ENCODE data around the gene VWC2. TPM values are rescaled to one million over a fixed set of nuclear protein-coding genes. Genes with fewer than 3 reads are reported as not detected.
A peak's percentile ranks its signal among the peaks of the same experiment; 100 is the strongest.

VWC2 gene
- total RNA-seq, 1 experiment from 2014 or later, result not detected

DNA sequence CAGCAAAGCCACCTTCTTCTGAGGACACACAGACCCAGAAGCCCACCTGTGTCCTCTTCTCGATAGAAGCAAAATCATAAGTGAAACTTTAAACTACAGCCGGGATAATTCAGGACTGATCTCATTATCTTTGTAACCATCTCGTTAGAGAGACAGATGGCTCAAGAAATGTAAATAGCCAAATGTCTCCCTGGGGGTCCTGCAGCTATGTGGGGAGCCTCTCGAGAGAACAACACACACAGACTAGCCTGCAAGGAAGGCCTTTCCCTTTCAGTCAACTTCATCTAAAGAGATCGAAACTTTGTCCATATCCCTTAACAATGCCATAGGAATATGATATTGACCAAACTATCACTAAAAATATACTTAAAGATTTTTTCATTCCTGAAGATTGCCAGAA, 93.5 kb downstream of the VWC2 start:
- H3K4me3 ChIP-seq (ENCODE audit: low read length), result no peak overlapping the region
- H3K4me2 ChIP-seq (ENCODE audit: low read depth, low read length, poor library complexity, severe bottlenecking), result peak overlapping the region; percentile 22
- DNase-seq, result peak; percentile 48
- peaks cover 14% of the 10 kb centered on the region for H3K4me1 ChIP-seq (ENCODE audit: low read length)
- no peaks in the 10 kb centered on the region for H3K36me3 ChIP-seq (ENCODE audit: insufficient read depth, low read length)
- H3K9me2 ChIP-seq (replicated peaks; ENCODE audit: insufficient read depth, low read length), result no peaks in the 10 kb centered on the region
- no peaks in the 10 kb centered on the region for H4K20me1 ChIP-seq (ENCODE audit: insufficient read depth, low read depth, low read length)
- H3K79me2 ChIP-seq (ENCODE audit: low read length), result no peaks in the 10 kb centered on the region
- H3K9ac ChIP-seq (ENCODE audit: low read length), result no peak overlapping the region
- H3K27me3 ChIP-seq (ENCODE audit: low read length), result no peaks in the 10 kb centered on the region
- H2AFZ ChIP-seq (ENCODE audit: low read length), result no peak overlapping the region
- H3K9me3 ChIP-seq (ENCODE audit: low read length), result no peaks in the 10 kb centered on the region
- H3K27ac ChIP-seq (ENCODE audit: low read length), result no peak overlapping the region

DNA sequence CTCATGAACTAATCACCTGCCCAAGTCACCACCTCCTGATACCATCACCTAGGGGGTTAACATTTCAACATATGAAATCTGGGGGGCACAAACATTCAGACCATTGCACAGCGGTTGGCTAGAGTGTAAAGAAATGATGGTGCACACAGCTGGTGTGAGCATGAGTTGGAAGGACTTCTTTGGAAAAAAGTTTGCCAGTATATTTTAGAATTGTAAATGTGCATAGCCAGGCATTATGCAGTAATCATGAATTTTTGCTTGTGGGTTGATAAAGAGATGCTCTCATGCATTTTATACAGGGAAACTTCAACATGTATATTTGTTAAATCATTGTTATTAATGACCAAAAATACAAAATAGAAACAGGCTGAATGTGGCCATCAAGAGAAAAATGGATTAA, 100.0 kb downstream of the VWC2 start:
- no peaks in the 10 kb centered on the region for H3K4me1 ChIP-seq (ENCODE audit: low read length)
- H3K27ac ChIP-seq (ENCODE audit: low read length), result no peak overlapping the region
- H3K79me2 ChIP-seq (ENCODE audit: low read length), result no peaks in the 10 kb centered on the region
- no peak overlapping the region for H2AFZ ChIP-seq (ENCODE audit: low read length)
- H3K27me3 ChIP-seq (ENCODE audit: low read length), result no peaks in the 10 kb centered on the region
- no peak overlapping the region for H3K4me3 ChIP-seq (ENCODE audit: low read length)
- H3K9me2 ChIP-seq (replicated peaks; ENCODE audit: insufficient read depth, low read length), result no peaks in the 10 kb centered on the region
- H3K36me3 ChIP-seq (ENCODE audit: insufficient read depth, low read length), result no peaks in the 10 kb centered on the region
- no peaks in the 10 kb centered on the region for H4K20me1 ChIP-seq (ENCODE audit: insufficient read depth, low read depth, low read length)
- no peak overlapping the region for H3K4me2 ChIP-seq (ENCODE audit: low read depth, low read length, poor library complexity, severe bottlenecking)
- DNase-seq, result no peak
- no peaks in the 10 kb centered on the region for H3K9me3 ChIP-seq (ENCODE audit: low read length)
- no peak overlapping the region for H3K9ac ChIP-seq (ENCODE audit: low read length)

DNA sequence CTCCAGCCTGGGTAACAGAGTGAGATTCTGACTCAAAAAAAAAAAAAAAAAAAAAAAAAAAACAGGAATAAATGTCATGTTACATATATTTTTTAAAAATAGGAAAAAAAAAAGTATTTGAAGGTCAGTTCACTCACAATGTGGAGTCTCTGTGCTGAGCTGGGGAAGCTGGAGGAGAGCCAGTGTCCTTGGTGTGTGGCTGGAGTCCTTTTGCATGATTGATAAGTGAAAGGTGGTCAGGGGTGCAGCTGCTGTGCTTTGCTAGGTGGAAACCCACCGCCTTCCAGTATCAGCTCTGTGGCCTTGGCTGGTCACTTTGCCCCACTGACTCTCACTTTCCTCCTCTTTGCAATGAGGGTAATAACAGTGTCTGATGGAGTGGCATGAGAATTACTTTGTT, 101.9 kb downstream of the VWC2 start:
- no peak for DNase-seq
- Histone ChIP-seq H3K9me2 (replicated peaks; ENCODE audit: insufficient read depth, low read length) (no peaks in the 10 kb centered on the region), H3K4me2 (ENCODE audit: low read depth, low read length, poor library complexity, severe bottlenecking) (no peak overlapping the region), H3K4me3 (ENCODE audit: low read length) (no peak overlapping the region), H3K4me1 (ENCODE audit: low read length) (no peaks in the 10 kb centered on the region), H4K20me1 (ENCODE audit: insufficient read depth, low read depth, low read length) (no peaks in the 10 kb centered on the region), H3K79me2 (ENCODE audit: low read length) (no peaks in the 10 kb centered on the region), H2AFZ (ENCODE audit: low read length) (no peak overlapping the region), H3K9me3 (ENCODE audit: low read length) (no peaks in the 10 kb centered on the region), H3K36me3 (ENCODE audit: insufficient read depth, low read length) (no peaks in the 10 kb centered on the region), H3K27ac (ENCODE audit: low read length) (no peak overlapping the region), H3K27me3 (ENCODE audit: low read length) (no peaks in the 10 kb centered on the region), H3K9ac (ENCODE audit: low read length) (no peak overlapping the region)

DNA sequence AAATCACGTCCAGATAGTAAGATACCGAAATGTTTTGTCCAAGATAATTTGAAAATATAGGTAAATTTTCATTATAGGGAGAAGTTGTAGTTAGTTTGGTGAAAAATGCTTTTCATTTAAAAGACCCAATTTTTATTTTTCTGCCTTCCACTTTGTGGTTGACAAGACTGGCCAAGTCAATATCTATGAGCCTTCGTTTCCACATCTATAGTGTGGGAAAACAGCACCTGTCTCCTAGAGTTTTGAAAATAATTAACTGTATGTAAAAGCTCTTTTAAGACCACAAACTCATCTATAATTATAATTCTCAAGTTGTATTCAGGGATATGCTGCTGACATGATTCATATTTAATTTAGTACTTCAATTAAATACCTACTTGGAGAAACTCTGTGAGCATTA, 102.8 kb downstream of the VWC2 start:
- DNase-seq, result no peak
- H3K27me3 ChIP-seq (ENCODE audit: low read length), result no peaks in the 10 kb centered on the region
- H3K4me1 ChIP-seq (ENCODE audit: low read length), result no peaks in the 10 kb centered on the region
- H3K79me2 ChIP-seq (ENCODE audit: low read length), result no peaks in the 10 kb centered on the region
- no peak overlapping the region for H3K4me3 ChIP-seq (ENCODE audit: low read length)
- no peak overlapping the region for H3K4me2 ChIP-seq (ENCODE audit: low read depth, low read length, poor library complexity, severe bottlenecking)
- H3K9me2 ChIP-seq (replicated peaks; ENCODE audit: insufficient read depth, low read length), result no peaks in the 10 kb centered on the region
- H3K36me3 ChIP-seq (ENCODE audit: insufficient read depth, low read length), result no peaks in the 10 kb centered on the region
- H3K27ac ChIP-seq (ENCODE audit: low read length), result no peak overlapping the region
- H2AFZ ChIP-seq (ENCODE audit: low read length), result no peak overlapping the region
- no peak overlapping the region for H3K9ac ChIP-seq (ENCODE audit: low read length)
- no peaks in the 10 kb centered on the region for H4K20me1 ChIP-seq (ENCODE audit: insufficient read depth, low read depth, low read length)
- H3K9me3 ChIP-seq (ENCODE audit: low read length), result no peaks in the 10 kb centered on the region

DNA sequence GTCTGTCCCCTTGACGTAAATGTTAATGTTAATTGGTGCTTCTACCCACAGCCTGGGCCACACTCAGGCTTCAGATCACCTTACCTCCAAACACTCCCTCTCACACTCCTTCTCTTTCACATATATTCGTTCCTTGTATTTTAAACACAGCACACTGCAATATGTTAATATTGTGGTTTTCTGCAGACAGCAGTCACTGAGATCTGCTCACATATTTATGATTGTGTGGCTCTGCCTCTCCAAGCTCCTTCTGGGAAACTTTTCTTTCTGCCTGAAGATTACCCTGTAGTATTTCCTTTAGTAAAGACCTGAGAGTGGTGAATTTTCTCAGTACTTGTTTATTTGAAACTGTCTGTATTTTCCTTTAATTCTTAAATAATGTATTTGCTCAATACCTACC, 104.7 kb downstream of the VWC2 start:
- H2AFZ ChIP-seq (ENCODE audit: low read length), result no peak overlapping the region
- no peak overlapping the region for H3K4me2 ChIP-seq (ENCODE audit: low read depth, low read length, poor library complexity, severe bottlenecking)

DNA sequence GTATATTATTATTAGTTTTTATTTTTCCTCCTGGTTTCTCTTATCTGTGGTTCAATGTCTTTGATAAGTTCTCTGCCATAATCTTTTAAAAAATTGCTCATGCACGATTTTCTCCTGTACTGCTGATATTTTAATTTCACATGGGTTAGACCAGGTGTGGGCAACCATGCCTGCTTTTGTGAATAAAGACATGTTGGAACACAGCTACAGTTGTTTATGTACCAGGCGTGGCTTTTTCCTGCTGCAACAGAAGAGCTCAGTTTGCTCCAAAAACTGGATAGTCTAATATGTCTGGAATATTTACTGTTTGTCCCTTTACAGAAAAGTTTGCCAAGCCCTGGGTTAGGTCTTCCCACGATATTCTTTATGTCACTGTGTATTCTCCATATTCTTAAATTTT, 105.2 kb downstream of the VWC2 start:
- Histone ChIP-seq H3K27ac (ENCODE audit: low read length) (no peak overlapping the region), H3K36me3 (ENCODE audit: insufficient read depth, low read length) (no peaks in the 10 kb centered on the region), H3K27me3 (ENCODE audit: low read length) (no peaks in the 10 kb centered on the region), H3K4me1 (ENCODE audit: low read length) (no peaks in the 10 kb centered on the region), H2AFZ (ENCODE audit: low read length) (no peak overlapping the region), H3K79me2 (ENCODE audit: low read length) (no peaks in the 10 kb centered on the region), H3K9me2 (replicated peaks; ENCODE audit: insufficient read depth, low read length) (no peaks in the 10 kb centered on the region), H3K4me3 (ENCODE audit: low read length) (no peak overlapping the region), H3K9ac (ENCODE audit: low read length) (no peak overlapping the region), H3K4me2 (ENCODE audit: low read depth, low read length, poor library complexity, severe bottlenecking) (no peak overlapping the region), H4K20me1 (ENCODE audit: insufficient read depth, low read depth, low read length) (no peaks in the 10 kb centered on the region), H3K9me3 (ENCODE audit: low read length) (no peaks in the 10 kb centered on the region)
- no peak for DNase-seq

More for the DNA sequence above, 104.7 kb downstream of the VWC2 start:
- Histone ChIP-seq H3K4me3 (ENCODE audit: low read length) (no peak overlapping the region), H3K9me2 (replicated peaks; ENCODE audit: insufficient read depth, low read length) (no peaks in the 10 kb centered on the region), H3K9me3 (ENCODE audit: low read length) (no peaks in the 10 kb centered on the region), H3K36me3 (ENCODE audit: insufficient read depth, low read length) (no peaks in the 10 kb centered on the region), H3K27me3 (ENCODE audit: low read length) (no peaks in the 10 kb centered on the region), H3K9ac (ENCODE audit: low read length) (no peak overlapping the region), H3K79me2 (ENCODE audit: low read length) (no peaks in the 10 kb centered on the region), H3K4me1 (ENCODE audit: low read length) (no peaks in the 10 kb centered on the region), H4K20me1 (ENCODE audit: insufficient read depth, low read depth, low read length) (no peaks in the 10 kb centered on the region), H3K27ac (ENCODE audit: low read length) (no peak overlapping the region)
- DNase-seq, result no peak

DNA sequence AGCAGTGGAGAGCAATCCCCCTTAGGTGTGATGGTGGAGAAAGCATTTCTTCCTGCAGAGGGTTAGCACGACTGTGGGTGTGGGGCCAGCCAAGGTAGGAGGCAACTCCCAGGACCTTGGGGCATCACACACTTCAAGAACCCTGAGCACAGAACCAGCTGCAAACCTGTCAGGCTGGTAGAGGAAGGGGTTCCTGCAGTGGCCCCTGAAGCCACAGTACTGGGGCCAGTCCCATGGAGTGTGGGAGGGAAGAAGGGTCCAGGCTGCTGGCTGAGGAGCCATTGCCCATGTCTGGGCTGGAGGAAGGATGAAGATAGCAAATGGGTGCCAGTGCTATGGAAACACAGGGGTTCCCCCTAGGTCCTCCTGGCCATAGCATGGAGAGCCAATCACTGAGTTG, 110.5 kb downstream of the VWC2 start:
- H4K20me1 ChIP-seq (ENCODE audit: insufficient read depth, low read depth, low read length), result no peaks in the 10 kb centered on the region
- H3K79me2 ChIP-seq (ENCODE audit: low read length), result no peaks in the 10 kb centered on the region
- no peak overlapping the region for H2AFZ ChIP-seq (ENCODE audit: low read length)
- H3K27ac ChIP-seq (ENCODE audit: low read length), result no peak overlapping the region
- H3K4me2 ChIP-seq (ENCODE audit: low read depth, low read length, poor library complexity, severe bottlenecking), result no peak overlapping the region
- no peaks in the 10 kb centered on the region; the same call in 1 of the 2 replicates for H3K9me3 ChIP-seq (ENCODE audit: low read length)
- no peak for DNase-seq
- no peak overlapping the region for H3K4me3 ChIP-seq (ENCODE audit: low read length)
- peaks cover 4% of the 10 kb centered on the region; the same call in 1 of the 2 replicates for H3K27me3 ChIP-seq (ENCODE audit: low read length)
- H3K36me3 ChIP-seq (ENCODE audit: insufficient read depth, low read length), result no peaks in the 10 kb centered on the region
- H3K9me2 ChIP-seq (replicated peaks; ENCODE audit: insufficient read depth, low read length), result no peaks in the 10 kb centered on the region
- H3K9ac ChIP-seq (ENCODE audit: low read length), result no peak overlapping the region
- peaks cover 8% of the 10 kb centered on the region for H3K4me1 ChIP-seq (ENCODE audit: low read length)

DNA sequence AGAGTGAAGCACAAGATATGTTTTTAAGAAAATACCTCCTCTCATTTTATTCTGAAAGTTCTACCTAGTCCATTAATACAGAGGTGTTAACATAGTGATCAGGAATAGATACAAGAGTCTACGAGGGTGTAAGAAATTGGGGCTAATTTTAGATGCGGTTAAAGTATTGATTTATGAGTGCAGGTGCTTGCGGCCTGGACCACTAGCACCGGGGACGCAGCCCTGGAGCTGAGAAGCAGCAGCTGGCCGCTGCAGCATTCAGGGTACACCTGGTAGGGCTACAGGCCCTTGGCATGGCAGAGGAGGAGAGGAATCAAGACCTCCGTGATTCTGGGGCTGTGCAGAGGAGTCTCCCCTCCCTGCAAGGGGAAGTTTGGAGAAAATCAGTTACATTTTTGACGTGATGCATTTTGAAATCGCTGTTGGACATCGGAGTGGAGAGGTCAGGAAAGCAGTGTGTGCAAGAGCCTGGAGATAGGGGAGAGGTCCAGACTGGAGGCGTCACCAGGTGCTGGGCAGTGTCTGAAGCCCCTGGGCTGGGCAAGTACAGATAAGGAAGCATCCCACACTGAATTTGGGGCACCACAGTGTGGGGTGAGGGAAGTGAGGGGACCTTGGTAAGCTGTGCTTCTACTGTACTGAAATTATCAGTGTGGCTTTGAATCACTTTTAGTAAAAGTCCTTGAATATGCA, 112.3 kb downstream of the VWC2 start:
- H3K27ac ChIP-seq (ENCODE audit: low read length), result no peak overlapping the region
- H2AFZ ChIP-seq (ENCODE audit: low read length), result no peak overlapping the region
- H3K4me2 ChIP-seq (ENCODE audit: low read depth, low read length, poor library complexity, severe bottlenecking), result peak overlapping the region; percentile 19
- H3K36me3 ChIP-seq (ENCODE audit: insufficient read depth, low read length), result no peaks in the 10 kb centered on the region
- peak; percentile 48 for DNase-seq
- no peak overlapping the region for H3K4me3 ChIP-seq (ENCODE audit: low read length)
- no peak overlapping the region for H3K9ac ChIP-seq (ENCODE audit: low read length)
- peaks cover 8% of the 10 kb centered on the region for H3K4me1 ChIP-seq (ENCODE audit: low read length)
- peaks cover 4% of the 10 kb centered on the region; the same call in 1 of the 2 replicates for H3K27me3 ChIP-seq (ENCODE audit: low read length)
- no peaks in the 10 kb centered on the region for H3K9me2 ChIP-seq (replicated peaks; ENCODE audit: insufficient read depth, low read length)
- no peaks in the 10 kb centered on the region for H4K20me1 ChIP-seq (ENCODE audit: insufficient read depth, low read depth, low read length)
- H3K79me2 ChIP-seq (ENCODE audit: low read length), result no peaks in the 10 kb centered on the region
- H3K9me3 ChIP-seq (ENCODE audit: low read length), result no peaks in the 10 kb centered on the region; the same call in 1 of the 2 replicates

Data from Karpas-422 (cell line).